ENCODE data around the gene SERTM1. TPM values are rescaled to one million over a fixed set of nuclear protein-coding genes. Genes with fewer than 3 reads are reported as not detected.

Gene SERTM1
- total RNA-seq, 1 experiment from 2014 or later = 1.3 TPM

GRCh38 chr13:36673352-36673751 lies 468 bp upstream of the SERTM1 start (continued):
- TF ChIP-seq GABPB1 (CRISPR knock-in tag; IDR thresholded peaks at IDR 0.05) = no peak
- TF ChIP-seq FOXP1 (CRISPR knock-in tag; IDR thresholded peaks at IDR 0.05; ENCODE audit: borderline replicate concordance) = no peak
- no peak for TF ChIP-seq ATF1 (CRISPR knock-in tag; IDR thresholded peaks at IDR 0.05)
- no peak for TF ChIP-seq SOX15 (CRISPR knock-in tag; IDR thresholded peaks at IDR 0.05)
- TF ChIP-seq MYBL2 (CRISPR knock-in tag; IDR thresholded peaks at IDR 0.05) = no peak
- TF ChIP-seq ATF2 (CRISPR knock-in tag; IDR thresholded peaks at IDR 0.05; ENCODE audit: borderline replicate concordance, low read depth) = no peak
- no peak for TF ChIP-seq ZMAT4 (CRISPR knock-in tag; IDR thresholded peaks at IDR 0.05)
- no peak for TF ChIP-seq ZNF423 (CRISPR knock-in tag; IDR thresholded peaks at IDR 0.05)

- Mint-ChIP-seq H3K4me1 (peaks cover 7% of the 10 kb centered on the region), H3K9me3 (peaks cover 3% of the 10 kb centered on the region; the same call in 1 of the 2 replicates), H3K4me3 (peak overlapping the region; percentile 88), H3K27ac (no peak overlapping the region), H3K27me3 (ENCODE audit: low read depth) (peaks cover 67% of the 10 kb centered on the region), H3K36me3 (no peaks in the 10 kb centered on the region)
- CTCF ChIA-PET = interaction anchor here (0.9 kb wide), 1 partner anchor 141 kb away, joined by 4 read pairs; no protein-coding TSS in a partner anchor
- DNase-seq (ENCODE audit: low spot score) (peak; percentile 14), ATAC-seq (peak; percentile 31)
- POLR2A ChIA-PET = interaction anchor here (1.0 kb wide), 1 partner anchor 12 kb away, joined by 3 read pairs; no protein-coding TSS in a partner anchor
- TF ChIP-seq ZNF263 (CRISPR knock-in tag; IDR thresholded peaks at IDR 0.05; ENCODE audit: low read depth) (no peak), JUN (CRISPR knock-in tag; IDR thresholded peaks at IDR 0.05) (peak; percentile 6; the same call in 1 of the 2 replicates)
These were observed 755 bp downstream of the SERTM1 start for GRCh38 chr13:36674337-36675212.

- H3K36me3 Mint-ChIP-seq = no peaks in the 10 kb centered on the region
- peaks cover 63% of the 10 kb centered on the region for H3K27me3 Mint-ChIP-seq (ENCODE audit: low read depth)
- POLR2A ChIA-PET = interaction anchor here (1.0 kb wide), 1 partner anchor 12 kb away, joined by 3 read pairs; no protein-coding TSS in a partner anchor
- no peaks in the 10 kb centered on the region for H3K9me3 Mint-ChIP-seq
- ATAC-seq (no peak), DNase-seq (ENCODE audit: low spot score) (no peak)
- H3K27ac Mint-ChIP-seq = no peak overlapping the region
- peaks cover 7% of the 10 kb centered on the region for H3K4me1 Mint-ChIP-seq
- CTCF ChIA-PET = no interaction called here
- peak overlapping the region; percentile 88 for H3K4me3 Mint-ChIP-seq
- TF ChIP-seq MLX (CRISPR knock-in tag; IDR thresholded peaks at IDR 0.05) = no peak
- no peak for TF ChIP-seq IRF1 (CRISPR knock-in tag; IDR thresholded peaks at IDR 0.05)
- TF ChIP-seq NR2C2 (CRISPR knock-in tag; IDR thresholded peaks at IDR 0.05) = no peak
- TF ChIP-seq ZNF121 (CRISPR knock-in tag; IDR thresholded peaks at IDR 0.05) = no peak
- no peak for TF ChIP-seq ZNF281 (CRISPR knock-in tag; IDR thresholded peaks at IDR 0.05)
- TF ChIP-seq SOX15 (CRISPR knock-in tag; IDR thresholded peaks at IDR 0.05) = no peak
- TF ChIP-seq ATF2 (CRISPR knock-in tag; IDR thresholded peaks at IDR 0.05; ENCODE audit: borderline replicate concordance, low read depth) = no peak
- TF ChIP-seq ZNF317 (CRISPR knock-in tag; IDR thresholded peaks at IDR 0.05; ENCODE audit: borderline replicate concordance, low read depth) = no peak
- no peak for TF ChIP-seq FOXP1 (CRISPR knock-in tag; IDR thresholded peaks at IDR 0.05; ENCODE audit: borderline replicate concordance)
- TF ChIP-seq ZNF425 (CRISPR knock-in tag; conservative IDR thresholded peaks at IDR 0.05) = no peak
- TF ChIP-seq CREB1 (CRISPR knock-in tag; IDR thresholded peaks at IDR 0.05) = no peak
- no peak for TF ChIP-seq SP1 (CRISPR knock-in tag; conservative IDR thresholded peaks at IDR 0.05)
- TF ChIP-seq ZNF263 (CRISPR knock-in tag; IDR thresholded peaks at IDR 0.05; ENCODE audit: low read depth) = no peak
- no peak for TF ChIP-seq NFYB (CRISPR knock-in tag; conservative IDR thresholded peaks at IDR 0.05; ENCODE audit: low read depth)
- TF ChIP-seq HMGA2 (CRISPR knock-in tag; IDR thresholded peaks at IDR 0.05) = no peak
These were observed 1.4 kb downstream of the SERTM1 start for GRCh38 chr13:36675213-36675536.

Data from WTC11 (cell line).